WTC11 (cell line): ENCODE data around the gene TIGD3. TPM values are rescaled to one million over a fixed set of nuclear protein-coding genes. Genes with fewer than 3 reads are reported as not detected.

Source experiments
- ATAC-seq: fragments of 200-7000 bp; cut with Tn5 transposase; 2 replicates; pipeline ENCODE4 v1.10.0; 2021; ENCODE audit warnings: mild to moderate bottlenecking, moderate library complexity
- CTCF ChIA-PET: fragments of 300-600 bp; sonication (Branson Sonifier 250); formaldehyde crosslinking; loops from one replicate; lab custom pipeline; 2021; ENCODE audit warnings: antibody characterized with exemption; lab: Charles Lee
- POLR2A ChIA-PET: fragments of 350-600 bp; sonication (Branson Sonifier 250); formaldehyde crosslinking; loops from one replicate; lab custom pipeline; 2021; ENCODE audit warnings: antibody characterized with exemption; lab: Charles Lee
- DNase-seq: peaks from one replicate; pipeline ENCODE4 v3.0.0; 2021; ENCODE audit warnings: low spot score
- H3K27ac Mint-ChIP-seq: 2 replicates; pipeline ENCODE4 v1.8.0; 2021; ENCODE audit warnings: mixed read lengths
- H3K27me3 Mint-ChIP-seq: 2 replicates; pipeline ENCODE4 v1.8.0; 2021; ENCODE audit warnings: low read depth, mild to moderate bottlenecking, moderate library complexity, mixed read lengths
- H3K36me3 Mint-ChIP-seq: 2 replicates; pipeline ENCODE4 v1.8.0; 2021; ENCODE audit warnings: mixed read lengths
- H3K4me1 Mint-ChIP-seq: 2 replicates; pipeline ENCODE4 v1.8.0; 2022; ENCODE audit warnings: mixed read lengths
- H3K4me3 Mint-ChIP-seq: 2 replicates; pipeline ENCODE4 v1.8.0; 2021; ENCODE audit warnings: mild to moderate bottlenecking, moderate library complexity, mixed read lengths
- H3K9me3 Mint-ChIP-seq: 2 replicates; pipeline ENCODE4 v1.8.0; 2021; ENCODE audit warnings: mixed read lengths
- ARID4B ChIP-seq: sonication (generic); formaldehyde crosslinking; IDR thresholded peaks from 2 replicates; pipeline ENCODE4 v1.8.0; 2023; ENCODE audit warnings: missing genetic modification reagents, mild to moderate bottlenecking, borderline replicate concordance
- ESRRA ChIP-seq: sonication (generic); formaldehyde crosslinking; IDR thresholded peaks from 2 replicates; pipeline ENCODE4 v1.8.1; 2022; ENCODE audit warnings: mild to moderate bottlenecking, missing genetic modification reagents, borderline replicate concordance
- ETV6 ChIP-seq: sonication (generic); formaldehyde crosslinking; IDR thresholded peaks from 2 replicates; pipeline ENCODE4 v1.8.1; 2022; ENCODE audit warnings: mild to moderate bottlenecking, missing genetic modification reagents
- FOXK1 ChIP-seq: sonication (generic); formaldehyde crosslinking; IDR thresholded peaks from 2 replicates; pipeline ENCODE4 v1.8.0; 2022; ENCODE audit warnings: mild to moderate bottlenecking, moderate library complexity, missing genetic modification reagents
- FOXP1 ChIP-seq: sonication (generic); formaldehyde crosslinking; IDR thresholded peaks from 2 replicates; pipeline ENCODE4 v1.8.0; 2022; ENCODE audit warnings: missing genetic modification reagents, mild to moderate bottlenecking, moderate library complexity, borderline replicate concordance
- FOXP4 ChIP-seq: sonication (generic); formaldehyde crosslinking; IDR thresholded peaks from 2 replicates; pipeline ENCODE4 v1.8.0; 2022; ENCODE audit warnings: mild to moderate bottlenecking, missing genetic modification reagents
- GABPB1 ChIP-seq: sonication (generic); formaldehyde crosslinking; IDR thresholded peaks from 2 replicates; pipeline ENCODE4 v1.8.1; 2023; ENCODE audit warnings: mild to moderate bottlenecking, missing genetic modification reagents
- NFATC4 ChIP-seq: fragments of 250-450 bp; sonication (Bioruptor Pico); IDR thresholded peaks from 2 replicates; pipeline ENCODE4 v1.9.0; 2021; ENCODE audit warnings: mild to moderate bottlenecking
- OVOL2 ChIP-seq: fragments of 250-450 bp; sonication (Bioruptor Pico); IDR thresholded peaks from 2 replicates; pipeline ENCODE4 v1.9.0; 2021; ENCODE audit warnings: mild to moderate bottlenecking, borderline replicate concordance
- RORB ChIP-seq: fragments of 250-450 bp; sonication (Bioruptor Pico); IDR thresholded peaks from 2 replicates; pipeline ENCODE4 v1.9.0; 2021; ENCODE audit warnings: mild to moderate bottlenecking
- SP1 ChIP-seq: sonication (generic); formaldehyde crosslinking; conservative IDR thresholded peaks from 2 replicates; pipeline ENCODE4 v1.8.1; 2022; ENCODE audit warnings: missing genetic modification reagents
- STAT6 ChIP-seq: sonication (generic); formaldehyde crosslinking; conservative IDR thresholded peaks from 2 replicates; pipeline ENCODE4 v1.8.1; 2023; ENCODE audit warnings: mild to moderate bottlenecking, low read depth, missing genetic modification reagents, moderate library complexity
- USF1 ChIP-seq: sonication (generic); formaldehyde crosslinking; IDR thresholded peaks from 2 replicates; pipeline ENCODE4 v1.8.0; 2022; ENCODE audit warnings: mild to moderate bottlenecking, missing genetic modification reagents
- ZNF423 ChIP-seq: fragments of 250-450 bp; sonication (Bioruptor Pico); IDR thresholded peaks from 2 replicates; pipeline ENCODE4 v2.1.2; 2022; ENCODE audit warnings: mild to moderate bottlenecking, moderate library complexity
- ZSCAN18 ChIP-seq: fragments of 250-450 bp; sonication (Bioruptor Pico); IDR thresholded peaks from 2 replicates; pipeline ENCODE4 v2.1.2; 2022; ENCODE audit warnings: mild to moderate bottlenecking, moderate library complexity
- total RNA-seq: library from RNA; stranded (reverse); gene quantifications from 3 replicates; pipeline ENCODE4 v1.2.3, GENCODE V29; 2021

Gene TIGD3
- total RNA-seq, 1 experiment from 2014 or later, result 1.9 TPM

- DNase-seq (peak; percentile 64), ATAC-seq (peak; percentile 57)
- Mint-ChIP-seq H3K4me3 (peak within 1 kb of the TSS; percentile 36; the same call in 1 of the 2 replicates), H3K27ac (peak within 1 kb of the TSS; percentile 86), H3K27me3 (no peaks in the 10 kb centered on the region; the same call in 1 of the 2 replicates), H3K4me1 (peaks cover 25% of the 10 kb centered on the region), H3K36me3 (no peaks in the 10 kb centered on the region), H3K9me3 (no peaks in the 10 kb centered on the region)
- ChIA-PET POLR2A (interaction anchor here (0.6 kb wide), 1 partner anchor 128 kb away, joined by 3 read pairs; no protein-coding TSS in a partner anchor), CTCF (interaction anchor here (0.6 to 3.5 kb wide), 6 partner anchors 16 to 159 kb away, joined by 3 to 8 read pairs (median 4); no protein-coding TSS in a partner anchor)
- TF ChIP-seq FOXK1 (CRISPR knock-in tag), result peak; percentile 30; the same call in 1 of the 2 replicates
- no peak for TF ChIP-seq OVOL2
- TF ChIP-seq RORB (CRISPR knock-in tag), result no peak
- TF ChIP-seq GABPB1 (CRISPR knock-in tag), result peak; percentile 72
- TF ChIP-seq NFATC4 (CRISPR knock-in tag), result no peak
- TF ChIP-seq FOXP1 (CRISPR knock-in tag), result 0 out of 2 replicates have a peak, but pooled peaks have one; percentile 42
- TF ChIP-seq SP1 (CRISPR knock-in tag), result peak; percentile 69
- no peak for TF ChIP-seq FOXP4 (CRISPR knock-in tag)
- TF ChIP-seq ETV6 (CRISPR knock-in tag), result no peak
- TF ChIP-seq ARID4B, result no peak
- TF ChIP-seq USF1 (CRISPR knock-in tag), result no peak
- peak; percentile 66 for TF ChIP-seq ZNF423 (CRISPR knock-in tag)
- TF ChIP-seq ESRRA (CRISPR knock-in tag), result no peak
- no peak for TF ChIP-seq STAT6 (CRISPR knock-in tag)
- TF ChIP-seq ZSCAN18, result no peak
Measured at GRCh38 chr11:65382033-65382803, 27.7 kb downstream of the TIGD3 start, which contains the start of gene SLC25A45. Gene SLC25A45, minus strand, starts transcription at chr11:65382646. Its CDS starts 695 bp downstream, at chr11:65381951.
